Measurements from ENCODE around the gene MARCHF3. TPM values are rescaled to one million over a fixed set of nuclear protein-coding genes. Genes with fewer than 3 reads are reported as not detected.

Gene MARCHF3
- total and polyA plus RNA-seq, 2 of the 13 experiments (the other 11 are each of a cell fraction or from before 2014, with no cell fraction given): 4.8 to 11.9 TPM

GRCh38 chr5:126847456-126847820 is 182.9 kb downstream of the MARCHF3 start:
- H4K20me1 ChIP-seq (ENCODE audit: insufficient read depth, low read length): no peaks in the 10 kb centered on the region
- no peak overlapping the region for H3K4me2 ChIP-seq (ENCODE audit: low read depth, low read length)
- ChIA-PET CTCF (ENCODE audit: low intra/inter-chr PET ratio, low total read pairs) (no interaction called here), POLR2A (no interaction called here)
- in situ Hi-C loops (cut with HindIII; ENCODE audit: extremely low pct_ligation_motif_present, low pct_unique_long_range_greater_than_20kb): no loop called here
- no peaks in the 10 kb centered on the region for H3K9me3 ChIP-seq (ENCODE audit: low read length)
- no peak overlapping the region for H3K4me3 ChIP-seq (replicated peaks in 1 of 3; ENCODE audit: insufficient read depth in 1 of 3, low read depth in 2 of 3, low read length in 3 of 3)
- WGBS (ENCODE audit: low lambda C conversion rate): 81% methylated on average over 4 of the region's 4 CpGs
- no peaks in the 10 kb centered on the region for H3K36me3 ChIP-seq (replicated peaks in 1 of 2; ENCODE audit: control insufficient read depth in 1 of 2, insufficient read depth in 2 of 2, low read length in 2 of 2)
- no peak overlapping the region for H3K9ac ChIP-seq (ENCODE audit: insufficient read depth, low read depth, low read length)
- no peak overlapping the region for H2AFZ ChIP-seq (ENCODE audit: low read length)
- DNase-seq (ENCODE audit: low spot score): no peak
- H3K4me1 ChIP-seq (ENCODE audit: insufficient read depth, low read length): no peaks in the 10 kb centered on the region
- ATAC-seq: no peak
- FAIRE-seq: no peak
- H3K79me2 ChIP-seq (ENCODE audit: insufficient read depth, low read length): no peaks in the 10 kb centered on the region
- no peaks in the 10 kb centered on the region for H3K27me3 ChIP-seq (ENCODE audit: control insufficient read depth in 1 of 2, insufficient read depth in 2 of 2, low read length in 2 of 2)
- H3K27ac ChIP-seq (ENCODE audit: extremely low read length, insufficient read depth, low read length): no peak overlapping the region
- BruUV-seq (replicated peaks): no TSS peak
- intact Hi-C loops (cut with micrococcal nuclease; ENCODE audit: unreplicated experiment): no loop called here
- TF ChIP-seq MTA3 (CRISPR knock-in tag; IDR thresholded peaks at IDR 0.05) (no peak), XRCC5 (optimal IDR thresholded peaks at IDR 0.05; ENCODE audit: low read length) (no peak), KLF15 (CRISPR knock-in tag; IDR thresholded peaks at IDR 0.05; ENCODE audit: borderline replicate concordance) (no peak), CBX5 (CRISPR knock-in tag; IDR thresholded peaks at IDR 0.05; ENCODE audit: borderline replicate concordance) (no peak), ZNF776 (CRISPR knock-in tag; IDR thresholded peaks at IDR 0.05) (no peak), SKIL (CRISPR knock-in tag; IDR thresholded peaks at IDR 0.05; ENCODE audit: borderline replicate concordance) (no peak), SRSF9 (IDR thresholded peaks at IDR 0.05; ENCODE audit: borderline replicate concordance, insufficient read depth, low read depth, low read length, poor library complexity, severe bottlenecking) (no peak), GABPB1 (CRISPR knock-in tag; IDR thresholded peaks at IDR 0.05) (no peak), DR1 (CRISPR knock-in tag; IDR thresholded peaks at IDR 0.05) (no peak), ZNF281 (CRISPR knock-in tag; IDR thresholded peaks at IDR 0.05; ENCODE audit: borderline replicate concordance) (no peak), ZSCAN12 (CRISPR knock-in tag; IDR thresholded peaks at IDR 0.05) (no peak), HDAC6 (IDR thresholded peaks at IDR 0.05; ENCODE audit: low read depth, low read length) (no peak), ATF2 (CRISPR knock-in tag; IDR thresholded peaks at IDR 0.05) (no peak), GPBP1L1 (CRISPR knock-in tag; IDR thresholded peaks at IDR 0.05) (no peak), ZNF276 (CRISPR knock-in tag; IDR thresholded peaks at IDR 0.05; ENCODE audit: low read depth) (no peak), ARID2 (CRISPR knock-in tag; IDR thresholded peaks at IDR 0.05; ENCODE audit: borderline replicate concordance) (no peak)
